Calu3 (cell line): ENCODE data around the gene SLC4A4. TPM values are rescaled to one million over a fixed set of nuclear protein-coding genes. Genes with fewer than 3 reads are reported as not detected.

Experiments used
- BruUV-seq: library from RNA; stranded (reverse); fragments of 400-500 nt; replicated peaks from 2 replicates; lab custom pipeline; 2021; lab: Mats Ljungman, UMichigan
- CTCF ChIA-PET: fragments of 300-600 bp; sonication (Branson Sonifier 250); formaldehyde crosslinking; loops from one replicate; lab custom pipeline; 2022; ENCODE audit warnings: antibody characterized with exemption; lab: Charles Lee
- DNase-seq: peaks from one replicate; pipeline ENCODE4 v3.0.0; 2022
- H3K27ac Mint-ChIP-seq: one replicate; pipeline ENCODE4 v1.8.0; 2022; ENCODE audit warnings: mixed read lengths; ENCODE audit not compliant: unreplicated experiment
- H3K27me3 Mint-ChIP-seq: one replicate; pipeline ENCODE4 v1.8.0; 2022; ENCODE audit warnings: mixed read lengths; ENCODE audit not compliant: unreplicated experiment
- H3K36me3 Mint-ChIP-seq: one replicate; pipeline ENCODE4 v1.8.0; 2022; ENCODE audit warnings: mild to moderate bottlenecking, moderate library complexity, mixed read lengths; ENCODE audit not compliant: insufficient read depth, unreplicated experiment
- H3K4me1 Mint-ChIP-seq: one replicate; pipeline ENCODE4 v1.8.0; 2022; ENCODE audit warnings: mild to moderate bottlenecking, low read depth, mixed read lengths; ENCODE audit not compliant: unreplicated experiment
- H3K4me3 Mint-ChIP-seq: one replicate; pipeline ENCODE4 v1.8.0; 2022; ENCODE audit warnings: mild to moderate bottlenecking, low read depth, moderate library complexity, mixed read lengths; ENCODE audit not compliant: unreplicated experiment
- H3K9me3 Mint-ChIP-seq: one replicate; pipeline ENCODE4 v1.8.0; 2022; ENCODE audit warnings: low read depth, mixed read lengths; ENCODE audit not compliant: unreplicated experiment
- intact Hi-C: fragments of 100-400 bp; cut with micrococcal nuclease; formaldehyde crosslinking; loops from one replicate; pipeline ENCODE4 v1.10.0; 2022; ENCODE audit not compliant: unreplicated experiment
- total RNA-seq: library from RNA; stranded (reverse); gene quantifications from 2 replicates; pipeline ENCODE4 v1.2.3, GENCODE V29; 2022
- TF ChIP-seq, protein P1 (sequence below): fragments of 200-600 bp; IDR thresholded peaks from one replicate; pipeline ENCODE4 v1.8.0; 2022; ENCODE audit warnings: antibody characterized with exemption; ENCODE audit not compliant: unreplicated experiment

Gene SLC4A4
- total RNA-seq, 1 experiment from 2014 or later = 14.6 TPM

GRCh38 chr4:71586087-71586763 lies 247.4 kb downstream of the SLC4A4 start:
- Mint-ChIP-seq H3K9me3 (peaks cover 8% of the 10 kb centered on the region), H3K4me3 (no peak overlapping the region), H3K4me1 (no peaks in the 10 kb centered on the region), H3K27ac (no peak overlapping the region), H3K27me3 (no peaks in the 10 kb centered on the region), H3K36me3 (no peaks in the 10 kb centered on the region)
- intact Hi-C loops = no loop called here
- DNase-seq = no peak
- no TSS peak for BruUV-seq
- TF ChIP-seq, protein P1, sequence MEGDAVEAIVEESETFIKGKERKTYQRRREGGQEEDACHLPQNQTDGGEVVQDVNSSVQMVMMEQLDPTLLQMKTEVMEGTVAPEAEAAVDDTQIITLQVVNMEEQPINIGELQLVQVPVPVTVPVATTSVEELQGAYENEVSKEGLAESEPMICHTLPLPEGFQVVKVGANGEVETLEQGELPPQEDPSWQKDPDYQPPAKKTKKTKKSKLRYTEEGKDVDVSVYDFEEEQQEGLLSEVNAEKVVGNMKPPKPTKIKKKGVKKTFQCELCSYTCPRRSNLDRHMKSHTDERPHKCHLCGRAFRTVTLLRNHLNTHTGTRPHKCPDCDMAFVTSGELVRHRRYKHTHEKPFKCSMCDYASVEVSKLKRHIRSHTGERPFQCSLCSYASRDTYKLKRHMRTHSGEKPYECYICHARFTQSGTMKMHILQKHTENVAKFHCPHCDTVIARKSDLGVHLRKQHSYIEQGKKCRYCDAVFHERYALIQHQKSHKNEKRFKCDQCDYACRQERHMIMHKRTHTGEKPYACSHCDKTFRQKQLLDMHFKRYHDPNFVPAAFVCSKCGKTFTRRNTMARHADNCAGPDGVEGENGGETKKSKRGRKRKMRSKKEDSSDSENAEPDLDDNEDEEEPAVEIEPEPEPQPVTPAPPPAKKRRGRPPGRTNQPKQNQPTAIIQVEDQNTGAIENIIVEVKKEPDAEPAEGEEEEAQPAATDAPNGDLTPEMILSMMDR = no peak
- CTCF ChIA-PET = no interaction called here

GRCh38 chr4:71587995-71588394 lies 249.2 kb downstream of the SLC4A4 start:
- H3K4me3 Mint-ChIP-seq = no peak overlapping the region
- no peaks in the 10 kb centered on the region for H3K4me1 Mint-ChIP-seq
- no peak overlapping the region for H3K27ac Mint-ChIP-seq
- peaks cover 4% of the 10 kb centered on the region for H3K36me3 Mint-ChIP-seq
- H3K27me3 Mint-ChIP-seq = no peaks in the 10 kb centered on the region
- intact Hi-C loops = no loop called here
- TF ChIP-seq, protein P1 = no peak
- BruUV-seq = no TSS peak
- H3K9me3 Mint-ChIP-seq = peaks cover 5% of the 10 kb centered on the region
- no peak for DNase-seq
- CTCF ChIA-PET = no interaction called here

- Mint-ChIP-seq H3K4me3 (no peak overlapping the region), H3K27me3 (no peaks in the 10 kb centered on the region), H3K27ac (no peak overlapping the region), H3K4me1 (peaks cover 16% of the 10 kb centered on the region), H3K36me3 (peaks cover 4% of the 10 kb centered on the region), H3K9me3 (peaks cover 3% of the 10 kb centered on the region)
- TF ChIP-seq, protein P1 = no peak
- CTCF ChIA-PET = no interaction called here
- no peak for DNase-seq
- BruUV-seq = no TSS peak
- intact Hi-C loops = no loop called here
These were observed 254.0 kb downstream of the SLC4A4 start for GRCh38 chr4:71592793-71593192.

DNA sequence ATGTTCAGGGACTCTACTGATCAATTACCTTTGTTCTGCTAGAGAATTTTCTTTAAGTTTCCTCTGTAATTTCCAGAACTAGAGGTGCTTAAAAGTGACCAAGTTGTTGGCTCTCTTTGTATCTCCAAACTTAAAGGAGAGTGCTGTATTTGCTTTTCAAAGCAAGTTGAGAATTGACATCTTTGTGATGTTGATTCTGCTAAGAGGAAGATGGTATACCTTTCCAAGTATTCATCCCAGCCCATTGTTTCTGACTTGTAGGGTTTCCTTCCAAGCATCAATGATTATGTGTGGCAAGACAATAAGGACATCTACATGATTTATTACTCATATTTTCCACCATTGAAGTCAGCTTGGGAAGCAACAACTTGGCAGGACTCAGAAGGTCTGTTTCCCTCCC lies 254.5 kb downstream of the SLC4A4 start:
- DNase-seq = no peak
- intact Hi-C loops = no loop called here
- Mint-ChIP-seq H3K4me3 (no peak overlapping the region), H3K27ac (no peak overlapping the region), H3K4me1 (peaks cover 21% of the 10 kb centered on the region), H3K36me3 (peaks cover 4% of the 10 kb centered on the region), H3K27me3 (no peaks in the 10 kb centered on the region), H3K9me3 (peaks cover 6% of the 10 kb centered on the region)
- TF ChIP-seq, protein P1 = no peak
- CTCF ChIA-PET = no interaction called here
- no TSS peak for BruUV-seq
